22Rv1 (cell line): Measurements from ENCODE around the gene AAK1.

ENCODE experiments used
- CTCF ChIP-seq: fragments of 450-650 bp; IDR thresholded peaks from 2 replicates; pipeline ENCODE4 v1.5.1; 2017; ENCODE audit warnings: mild to moderate bottlenecking
- ZFX ChIP-seq: fragments of 450-650 bp; IDR thresholded peaks from 2 replicates; pipeline ENCODE4 v1.6.1; 2017; ENCODE audit warnings: antibody characterized with exemption, borderline replicate concordance

GRCh38 chr2:69450735-69451416, 192.7 kb downstream of the AAK1 start:
- TF ChIP-seq CTCF (no peak), ZFX (no peak)
